GM12874 (cell line): ENCODE results near the gene DSG1.

Experiments used
- TF ChIP-seq, protein P1 (sequence below): IDR thresholded peaks from 2 replicates; pipeline ENCODE4 v1.5.1; 2011; ENCODE audit warnings: low read depth, mild to moderate bottlenecking, control low read depth, low read length, moderate library complexity; ENCODE audit not compliant: insufficient read depth

Gene DSG1

DNA sequence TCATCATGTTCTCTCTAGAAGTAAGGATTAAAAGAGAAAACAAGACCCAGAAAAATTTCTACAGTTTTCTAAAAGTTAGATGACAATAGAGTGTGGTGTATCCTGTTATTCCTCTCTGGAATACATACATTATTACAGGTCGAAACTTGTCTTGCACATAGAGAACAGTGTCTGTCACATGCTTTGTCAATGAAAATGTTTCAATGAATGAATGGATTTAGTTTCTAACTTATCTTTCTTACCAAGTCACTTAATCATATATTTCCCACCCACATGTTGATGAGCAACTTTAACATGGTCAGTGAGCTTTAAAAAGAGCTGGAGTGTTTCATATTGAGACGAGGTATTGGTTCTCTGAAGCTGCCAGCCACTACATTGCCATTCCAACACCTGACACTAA lies 63.0 kb downstream of the DSG1 start:
- TF ChIP-seq, protein P1, sequence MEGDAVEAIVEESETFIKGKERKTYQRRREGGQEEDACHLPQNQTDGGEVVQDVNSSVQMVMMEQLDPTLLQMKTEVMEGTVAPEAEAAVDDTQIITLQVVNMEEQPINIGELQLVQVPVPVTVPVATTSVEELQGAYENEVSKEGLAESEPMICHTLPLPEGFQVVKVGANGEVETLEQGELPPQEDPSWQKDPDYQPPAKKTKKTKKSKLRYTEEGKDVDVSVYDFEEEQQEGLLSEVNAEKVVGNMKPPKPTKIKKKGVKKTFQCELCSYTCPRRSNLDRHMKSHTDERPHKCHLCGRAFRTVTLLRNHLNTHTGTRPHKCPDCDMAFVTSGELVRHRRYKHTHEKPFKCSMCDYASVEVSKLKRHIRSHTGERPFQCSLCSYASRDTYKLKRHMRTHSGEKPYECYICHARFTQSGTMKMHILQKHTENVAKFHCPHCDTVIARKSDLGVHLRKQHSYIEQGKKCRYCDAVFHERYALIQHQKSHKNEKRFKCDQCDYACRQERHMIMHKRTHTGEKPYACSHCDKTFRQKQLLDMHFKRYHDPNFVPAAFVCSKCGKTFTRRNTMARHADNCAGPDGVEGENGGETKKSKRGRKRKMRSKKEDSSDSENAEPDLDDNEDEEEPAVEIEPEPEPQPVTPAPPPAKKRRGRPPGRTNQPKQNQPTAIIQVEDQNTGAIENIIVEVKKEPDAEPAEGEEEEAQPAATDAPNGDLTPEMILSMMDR = no peak

GRCh38 chr18:31382107-31382506 lies 64.1 kb downstream of the DSG1 start:
- TF ChIP-seq, protein P1 = no peak

GRCh38 chr18:31386741-31387140 lies 68.8 kb downstream of the DSG1 start:
- TF ChIP-seq, protein P1 = no peak

GRCh38 chr18:31393286-31393685 lies 75.3 kb downstream of the DSG1 start:
- TF ChIP-seq, protein P1 = no peak

- TF ChIP-seq, protein P1 = no peak
Observed at GRCh38 chr18:31396796-31397612, 79.0 kb downstream of the DSG1 start.

DNA sequence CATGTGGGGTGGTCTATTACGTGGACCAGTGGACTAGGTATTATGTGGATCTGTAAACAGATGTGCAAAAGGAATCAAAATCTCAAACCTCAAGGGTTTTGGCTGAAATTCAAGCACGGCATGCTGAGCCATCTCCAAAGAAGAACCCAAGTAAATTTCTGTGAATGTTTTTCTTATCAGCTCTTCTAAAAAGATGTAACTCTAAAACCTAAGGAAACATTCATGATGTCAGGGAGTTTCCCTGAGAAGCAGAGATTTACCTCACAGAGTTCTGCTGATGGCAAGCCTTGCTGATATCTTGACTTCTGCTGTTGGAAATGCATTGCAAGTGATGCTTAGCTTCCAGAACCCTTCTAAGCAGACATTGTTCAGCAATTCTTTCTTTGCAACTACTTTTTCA lies 80.2 kb downstream of the DSG1 start:
- TF ChIP-seq, protein P1 = no peak

- TF ChIP-seq, protein P1 = no peak
Observed at GRCh38 chr18:31399306-31400032, 81.5 kb downstream of the DSG1 start.
